K562 treated with DMSO at 1 percent for 4 hours (cell line): ENCODE data around the gene FAM227A. TPM values are rescaled to one million over a fixed set of nuclear protein-coding genes. Genes with fewer than 3 reads are reported as not detected.

ENCODE experiments used
- total RNA-seq: library from RNA; unstranded; fragments of 300-600 nt; gene quantifications from 2 replicates; pipeline ENCODE4 v1.2.3, GENCODE V29; 2022; ENCODE audit not compliant: insufficient read depth

The FAM227A gene
- 0.18 TPM in 1 of 2 replicates, not detected in the other for total RNA-seq

GRCh38 chr22:38656256-38657044, at the start of gene FAM227A, which contains the start of gene CBY1:
TSS of gene FAM227A (minus strand) at chr22:38656392. CDS start at chr22:38650168, 6,224 bp downstream.
TSS of gene CBY1 (plus strand) at chr22:38656638. CDS start at chr22:38668055, 11,417 bp downstream.

GRCh38 chr22:38705235-38706100, 49.3 kb upstream of the FAM227A start, which contains the start of gene GTPBP1:
TSS of gene GTPBP1 (plus strand) at chr22:38705944. CDS start at chr22:38705956, 12 bp downstream.

GRCh38 chr22:38700789-38701628, 44.8 kb upstream of the FAM227A start, which contains the start of gene JOSD1:
TSS of gene JOSD1 (minus strand) at chr22:38700943. CDS start at chr22:38699987, 956 bp downstream.

GRCh38 chr22:38681582-38682335, 25.6 kb upstream of the FAM227A start, which contains the start of gene TOMM22:
TSS of gene TOMM22 (plus strand) at chr22:38681957. CDS start at chr22:38681979, 22 bp downstream.

GRCh38 chr22:38569972-38570778, 86.0 kb downstream of the FAM227A start, which contains the start of gene DMC1:
TSS of gene DMC1 (minus strand) at chr22:38570183. CDS start at chr22:38568256, 1,927 bp downstream.

Other genes starting within 250 kb of the FAM227A start
- 0.50 TPM in 1 of 2 replicates, not detected in the other for gene KCNJ4, start 201.2 kb downstream of the FAM227A start, total RNA-seq
- gene KDELR3, start 188.3 kb downstream of the FAM227A start, total RNA-seq = 19.1 and 24.7 TPM in 2 replicates
- 88.7 and 121 TPM in 2 replicates for gene DDX17, start 150.1 kb downstream of the FAM227A start, total RNA-seq
- 1.6 and 1.8 TPM in 2 replicates for gene DMC1, start 86.2 kb downstream of the FAM227A start, total RNA-seq
- gene CBY1, start 246 bp upstream of the FAM227A start, total RNA-seq = 5.3 and 10.2 TPM in 2 replicates
- 9.8 and 11.7 TPM in 2 replicates for gene TOMM22, start 25.6 kb upstream of the FAM227A start, total RNA-seq
- 28.2 and 31.0 TPM in 2 replicates for gene JOSD1, start 44.6 kb upstream of the FAM227A start, total RNA-seq
- 15.0 and 27.6 TPM in 2 replicates for gene GTPBP1, start 49.6 kb upstream of the FAM227A start, total RNA-seq
- 58.8 and 70.5 TPM in 2 replicates for gene SUN2, start 99.6 kb upstream of the FAM227A start, total RNA-seq
- 13.0 and 16.8 TPM in 2 replicates for gene DNAL4, start 137.8 kb upstream of the FAM227A start, total RNA-seq
- gene NPTXR, start 187.6 kb upstream of the FAM227A start, total RNA-seq = 3.1 and 5.0 TPM in 2 replicates
- 6.0 and 6.8 TPM in 2 replicates for gene CBX6, start 215.8 kb upstream of the FAM227A start, total RNA-seq